Trophoblast cell (in vitro differentiated cells and primary cell): ENCODE results near the gene PEX12.

Experiments used
- DNase-seq, 2 donors: peaks; one replicate each; pipeline ENCODE4 v3.0.0-alpha.2; 2016
- H2AFZ ChIP-seq: 2 replicates; pipeline ENCODE4 v1.6.1; 2013; ENCODE audit warnings: low read length, moderate library complexity, mild to moderate bottlenecking; ENCODE audit not compliant: insufficient read depth, poor library complexity
- H2AK5ac ChIP-seq: 2 replicates; pipeline ENCODE4 v1.6.1; 2013; ENCODE audit warnings: mild to moderate bottlenecking, low read length
- H2BK120ac ChIP-seq: 2 replicates; pipeline ENCODE4 v1.6.1; 2013; ENCODE audit warnings: low read length, mild to moderate bottlenecking, moderate library complexity; ENCODE audit not compliant: insufficient read depth, poor library complexity
- H2BK12ac ChIP-seq: 2 replicates; pipeline ENCODE4 v1.6.1; 2013; ENCODE audit warnings: mild to moderate bottlenecking, low read length, moderate library complexity
- H2BK5ac ChIP-seq: 2 replicates; pipeline ENCODE4 v1.6.1; 2013; ENCODE audit warnings: low read length, low read depth, moderate library complexity, mild to moderate bottlenecking; ENCODE audit not compliant: poor library complexity
- H3K14ac ChIP-seq: 2 replicates; pipeline ENCODE4 v1.6.1; 2013; ENCODE audit warnings: mild to moderate bottlenecking, low read length
- H3K18ac ChIP-seq: 2 replicates; pipeline ENCODE4 v1.6.1; 2013; ENCODE audit warnings: mild to moderate bottlenecking, low read length
- H3K23ac ChIP-seq: 2 replicates; pipeline ENCODE4 v1.6.1; 2013; ENCODE audit warnings: low read length
- H3K27ac ChIP-seq: 2 replicates; pipeline ENCODE4 v1.5.1; 2013; ENCODE audit warnings: low read depth, mild to moderate bottlenecking, inconsistent platforms, low read length, moderate library complexity
- H3K27me3 ChIP-seq: 2 replicates; pipeline ENCODE4 v1.6.1; 2013; ENCODE audit warnings: inconsistent platforms, mild to moderate bottlenecking, low read length, moderate library complexity; ENCODE audit not compliant: insufficient read depth
- H3K36me3 ChIP-seq, 2 experiments: 1 replicate in 1 of 2; 2 replicates in 1 of 2; pipeline ENCODE4 v1.6.1; 2013; ENCODE audit warnings: low read length in 2 of 2, mild to moderate bottlenecking in 2 of 2, moderate library complexity in 1 of 2; ENCODE audit not compliant: insufficient read depth in 2 of 2, control insufficient read depth in 1 of 2
- H3K4ac ChIP-seq: 2 replicates; pipeline ENCODE4 v1.6.1; 2013; ENCODE audit warnings: low read depth, mild to moderate bottlenecking, low read length, moderate library complexity
- H3K4me1 ChIP-seq, 2 experiments: 1 replicate in 1 of 2; 2 replicates in 1 of 2; pipeline ENCODE4 v1.6.1; 2013; ENCODE audit warnings: low read length in 2 of 2, mild to moderate bottlenecking in 2 of 2, moderate library complexity in 1 of 2; ENCODE audit not compliant: insufficient read depth in 2 of 2, control insufficient read depth in 1 of 2
- H3K4me2 ChIP-seq: 2 replicates; pipeline ENCODE4 v1.6.1; 2013; ENCODE audit warnings: inconsistent platforms, mild to moderate bottlenecking, low read length, moderate library complexity
- H3K4me3 ChIP-seq: 2 replicates; pipeline ENCODE4 v1.5.1; 2013; ENCODE audit warnings: mild to moderate bottlenecking, low read depth, low read length, inconsistent platforms
- H3K79me1 ChIP-seq: one replicate; pipeline ENCODE4 v1.6.1; 2013; ENCODE audit warnings: low read length
- H3K79me2 ChIP-seq: 2 replicates; pipeline ENCODE4 v1.6.1; 2013; ENCODE audit warnings: low read length, mild to moderate bottlenecking; ENCODE audit not compliant: control insufficient read depth, insufficient read depth, poor library complexity
- H3K9ac ChIP-seq: 2 replicates; pipeline ENCODE4 v1.6.1; 2013; ENCODE audit warnings: mild to moderate bottlenecking, low read length
- H3K9me3 ChIP-seq: 2 replicates; pipeline ENCODE4 v1.6.1; 2013; ENCODE audit warnings: low read depth, mild to moderate bottlenecking, control low read depth, inconsistent platforms, low read length; ENCODE audit not compliant: insufficient read depth
- H4K12ac ChIP-seq: 2 replicates; pipeline ENCODE4 v1.6.1; 2013; ENCODE audit warnings: low read depth, mild to moderate bottlenecking, low read length, moderate library complexity
- H4K8ac ChIP-seq: 2 replicates; pipeline ENCODE4 v1.6.1; 2013; ENCODE audit warnings: low read depth, mild to moderate bottlenecking, low read length, moderate library complexity
- H4K91ac ChIP-seq: one replicate; pipeline ENCODE4 v1.6.1; 2013; ENCODE audit warnings: low read depth, mild to moderate bottlenecking, low read length, moderate library complexity
- WGBS: extraction: QIAGEN DNeasy Blood & Tissue Kit; methylation state at CpG from one replicate; pipeline ENCODE4 v1.1.7; 2013; ENCODE audit warnings: missing lambda C conversion rate; ENCODE audit not compliant: insufficient read length, insufficient coverage; ENCODE audit errors: extremely low coverage; 5-methylcytosine and 5-hydroxymethylcytosine counted together

Gene PEX12

DNA sequence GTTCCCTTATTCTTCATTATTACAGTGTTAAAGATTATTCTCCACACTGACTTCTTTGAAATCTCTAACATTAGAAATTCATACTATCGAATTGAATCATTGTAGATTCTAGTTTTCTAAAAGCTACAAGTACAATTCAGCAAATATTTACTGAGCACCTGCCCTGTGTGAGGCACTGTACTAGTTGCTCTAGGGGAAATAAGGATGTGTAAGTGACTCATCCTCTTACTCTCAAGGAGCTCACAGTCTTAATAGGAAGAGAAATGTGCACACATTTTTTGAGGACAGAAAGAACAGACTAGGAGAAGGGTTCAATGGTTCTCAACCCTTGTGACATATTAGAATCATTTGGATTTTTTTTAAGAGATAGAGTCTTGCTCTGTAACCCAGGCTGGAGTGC lies 33.2 kb downstream of the PEX12 start:
- Histone ChIP-seq H2AK5ac (no peak overlapping the region), H2BK120ac (no peak overlapping the region), H3K27ac (no peak overlapping the region), H3K36me3 (no peaks in the 10 kb centered on the region), H4K12ac (no peak overlapping the region), H3K27me3 (no peaks in the 10 kb centered on the region), H3K9me3 (no peaks in the 10 kb centered on the region), H4K8ac (no peak overlapping the region), H3K4me3 (no peak overlapping the region), H2BK12ac (no peak overlapping the region), H3K4me2 (no peak overlapping the region), H3K23ac (no peak overlapping the region), H3K9ac (no peak overlapping the region), H2AFZ (no peak overlapping the region), H3K79me1 (no peaks in the 10 kb centered on the region), H3K4ac (no peak overlapping the region), H2BK5ac (no peak overlapping the region), H3K79me2 (no peaks in the 10 kb centered on the region), H3K4me1 (no peaks in the 10 kb centered on the region), H3K18ac (no peak overlapping the region), H4K91ac (no peak overlapping the region), H3K14ac (no peak overlapping the region)
- WGBS = no CpG with 5 or more reads among the region's 1 CpG
- DNase-seq = no peak

DNA sequence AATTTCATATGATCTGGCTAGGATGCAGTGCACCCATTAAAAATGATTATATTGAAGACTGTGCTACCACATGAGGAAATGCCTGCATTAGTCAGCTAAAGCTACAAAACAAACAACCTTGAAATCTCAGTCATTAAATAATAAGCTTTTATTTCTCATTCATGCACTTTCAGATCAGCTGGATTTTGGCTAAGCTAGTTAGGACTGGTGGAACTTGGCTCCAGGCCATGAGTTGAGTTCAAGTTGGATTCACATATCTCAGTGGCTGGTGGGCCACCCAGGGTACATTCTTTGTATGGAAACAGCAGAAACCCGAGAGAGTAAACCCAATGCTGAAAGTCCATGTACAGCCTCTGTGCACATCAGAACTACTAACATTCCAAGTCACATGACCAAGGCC lies 34.5 kb downstream of the PEX12 start:
- Histone ChIP-seq H3K27me3 (no peaks in the 10 kb centered on the region), H2AK5ac (no peak overlapping the region), H2BK120ac (no peak overlapping the region), H2BK12ac (no peak overlapping the region), H3K4me1 (no peaks in the 10 kb centered on the region), H3K4me2 (no peak overlapping the region), H4K12ac (no peak overlapping the region), H3K4ac (no peak overlapping the region), H2BK5ac (no peak overlapping the region), H3K27ac (no peak overlapping the region), H3K79me2 (no peaks in the 10 kb centered on the region), H3K4me3 (no peak overlapping the region), H3K9me3 (no peaks in the 10 kb centered on the region), H3K18ac (no peak overlapping the region), H2AFZ (no peak overlapping the region), H3K9ac (no peak overlapping the region), H3K36me3 (no peaks in the 10 kb centered on the region), H4K8ac (no peak overlapping the region), H3K79me1 (no peaks in the 10 kb centered on the region), H4K91ac (no peak overlapping the region), H3K23ac (no peak overlapping the region), H3K14ac (no peak overlapping the region)
- no peak for DNase-seq
- no CpG with 5 or more reads among the region's 1 CpG for WGBS

DNA sequence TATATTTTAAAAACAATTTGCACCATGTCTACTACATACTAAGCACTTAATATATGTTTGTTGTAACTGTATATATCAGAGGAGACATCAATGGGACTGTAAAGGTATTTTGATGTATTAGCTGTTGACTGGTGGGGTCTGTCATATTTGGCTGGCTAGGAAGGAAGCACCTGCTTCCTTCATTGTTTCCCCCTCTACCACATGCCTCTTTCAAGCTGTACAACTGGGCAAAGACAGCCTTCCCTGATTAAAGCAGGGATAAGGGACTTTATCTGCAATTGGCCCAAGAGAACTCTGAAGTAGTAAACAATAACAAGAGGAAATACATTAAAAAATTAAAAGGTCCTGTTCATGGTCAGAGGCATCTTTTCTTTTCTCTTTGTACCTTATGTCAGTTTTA lies 35.4 kb downstream of the PEX12 start:
- Histone ChIP-seq H2BK12ac (no peak overlapping the region), H3K79me2 (no peaks in the 10 kb centered on the region), H2AK5ac (no peak overlapping the region), H3K14ac (no peak overlapping the region), H3K9me3 (no peaks in the 10 kb centered on the region), H3K4ac (no peak overlapping the region), H3K27me3 (no peaks in the 10 kb centered on the region), H3K27ac (no peak overlapping the region), H3K4me3 (no peak overlapping the region), H3K79me1 (no peaks in the 10 kb centered on the region), H4K8ac (no peak overlapping the region), H3K9ac (no peak overlapping the region), H2BK5ac (no peak overlapping the region), H3K23ac (no peak overlapping the region), H4K91ac (no peak overlapping the region), H4K12ac (no peak overlapping the region), H3K36me3 (no peaks in the 10 kb centered on the region), H3K4me1 (no peaks in the 10 kb centered on the region), H2AFZ (no peak overlapping the region), H3K4me2 (no peak overlapping the region), H2BK120ac (no peak overlapping the region), H3K18ac (no peak overlapping the region)
- DNase-seq = no peak

DNA sequence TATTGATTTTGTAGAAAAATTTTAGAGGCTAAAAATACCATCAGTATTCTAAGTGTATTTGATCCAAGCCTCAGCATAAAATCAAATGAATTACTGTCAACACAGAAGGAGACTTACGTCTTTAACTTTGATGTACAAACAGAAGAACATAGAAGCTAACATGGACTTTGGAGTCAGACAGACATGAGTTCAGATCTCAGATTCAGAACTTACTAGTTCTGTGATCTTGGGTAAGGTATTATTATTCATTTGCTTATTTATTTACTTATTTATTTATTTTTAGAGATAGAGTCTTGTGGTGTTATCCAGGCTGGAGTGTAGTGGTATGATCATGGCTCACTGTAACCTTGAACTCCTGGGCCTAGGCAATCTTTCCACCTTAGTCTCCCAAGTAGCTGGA lies 36.9 kb downstream of the PEX12 start:
- H2BK5ac ChIP-seq = no peak overlapping the region
- no peaks in the 10 kb centered on the region for H3K9me3 ChIP-seq
- no peaks in the 10 kb centered on the region for H3K79me1 ChIP-seq
- H2BK12ac ChIP-seq = no peak overlapping the region
- no peak overlapping the region for H3K4me2 ChIP-seq
- H3K9ac ChIP-seq = no peak overlapping the region
- no peak overlapping the region for H2BK120ac ChIP-seq
- no peak overlapping the region for H3K4me3 ChIP-seq
- no peak overlapping the region for H4K8ac ChIP-seq
- no peak overlapping the region for H3K18ac ChIP-seq
- no peak overlapping the region for H3K4ac ChIP-seq
- no peak for DNase-seq
- no peak overlapping the region for H3K27ac ChIP-seq
- H3K27me3 ChIP-seq = no peaks in the 10 kb centered on the region
- no peak overlapping the region for H4K91ac ChIP-seq
- no peak overlapping the region for H3K23ac ChIP-seq
- no peaks in the 10 kb centered on the region for H3K79me2 ChIP-seq
- WGBS = no CpG with 5 or more reads among the region's 1 CpG
- H3K14ac ChIP-seq = no peak overlapping the region
- H2AK5ac ChIP-seq = no peak overlapping the region
- no peaks in the 10 kb centered on the region for H3K36me3 ChIP-seq
- H4K12ac ChIP-seq = no peak overlapping the region
- no peak overlapping the region for H2AFZ ChIP-seq
- no peaks in the 10 kb centered on the region for H3K4me1 ChIP-seq
